ENCODE data around the gene IGFN1.

DNA sequence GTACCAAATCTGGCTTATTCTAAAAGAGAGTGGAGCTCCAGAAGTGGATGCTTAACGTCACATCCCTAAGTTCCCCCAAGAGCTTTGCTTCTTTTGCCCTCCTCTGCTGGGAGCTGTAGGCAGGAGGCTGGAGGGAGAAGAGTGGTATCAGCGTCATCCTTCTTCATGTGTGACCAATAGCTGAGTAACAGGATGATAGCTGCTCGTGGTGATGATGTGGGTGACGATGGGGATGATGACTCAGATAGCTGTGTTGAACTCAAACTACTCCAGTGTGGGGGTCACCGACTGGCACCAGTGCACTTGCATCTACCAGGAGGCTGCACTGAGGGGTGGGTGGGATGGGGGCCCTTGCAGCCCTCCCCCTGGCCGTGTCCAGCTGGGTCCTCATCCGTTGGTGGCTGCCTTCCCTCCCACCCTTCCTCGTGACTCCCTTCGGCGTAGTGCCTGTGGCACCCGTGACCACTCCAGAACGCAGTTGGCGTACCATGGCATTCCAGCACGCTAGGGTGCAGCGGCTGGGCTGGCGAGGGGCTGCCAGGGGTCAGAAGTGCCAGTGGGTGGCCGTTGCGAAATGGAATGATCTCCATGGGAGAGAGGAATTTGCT is 1.1 kb downstream of the IGFN1 start:
- TF ChIP-seq POLR2AphosphoS5 (IDR thresholded peaks at IDR 0.05) (no peak), POLR2A (IDR thresholded peaks at IDR 0.05) (no peak)
- TF ChIP-seq, protein P1, sequence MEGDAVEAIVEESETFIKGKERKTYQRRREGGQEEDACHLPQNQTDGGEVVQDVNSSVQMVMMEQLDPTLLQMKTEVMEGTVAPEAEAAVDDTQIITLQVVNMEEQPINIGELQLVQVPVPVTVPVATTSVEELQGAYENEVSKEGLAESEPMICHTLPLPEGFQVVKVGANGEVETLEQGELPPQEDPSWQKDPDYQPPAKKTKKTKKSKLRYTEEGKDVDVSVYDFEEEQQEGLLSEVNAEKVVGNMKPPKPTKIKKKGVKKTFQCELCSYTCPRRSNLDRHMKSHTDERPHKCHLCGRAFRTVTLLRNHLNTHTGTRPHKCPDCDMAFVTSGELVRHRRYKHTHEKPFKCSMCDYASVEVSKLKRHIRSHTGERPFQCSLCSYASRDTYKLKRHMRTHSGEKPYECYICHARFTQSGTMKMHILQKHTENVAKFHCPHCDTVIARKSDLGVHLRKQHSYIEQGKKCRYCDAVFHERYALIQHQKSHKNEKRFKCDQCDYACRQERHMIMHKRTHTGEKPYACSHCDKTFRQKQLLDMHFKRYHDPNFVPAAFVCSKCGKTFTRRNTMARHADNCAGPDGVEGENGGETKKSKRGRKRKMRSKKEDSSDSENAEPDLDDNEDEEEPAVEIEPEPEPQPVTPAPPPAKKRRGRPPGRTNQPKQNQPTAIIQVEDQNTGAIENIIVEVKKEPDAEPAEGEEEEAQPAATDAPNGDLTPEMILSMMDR (IDR thresholded peaks at IDR 0.05 in 8 of 11, conservative IDR thresholded peaks at IDR 0.05 in 3 of 11) = no peak
